ENCODE data around the gene BTN2A1.
A peak's percentile ranks its signal among the peaks of the same experiment; 100 is the strongest.

Gene BTN2A1

GRCh38 chr6:26438000-26438399, 19.8 kb upstream of the BTN2A1 start:
- Histone ChIP-seq H3K4me1 (ENCODE audit: control insufficient read depth, insufficient read depth, low read length) (peaks cover 11% of the 10 kb centered on the region), H3K9ac (ENCODE audit: low read length) (no peak overlapping the region), H3K4me3 (ENCODE audit: low read length) (no peak overlapping the region), H3K27me3 (ENCODE audit: control insufficient read depth, insufficient read depth, low read length) (no peaks in the 10 kb centered on the region), H3K9me3 (ENCODE audit: control insufficient read depth, low read length) (no peaks in the 10 kb centered on the region), H3K36me3 (ENCODE audit: control insufficient read depth, insufficient read depth, low read length) (no peaks in the 10 kb centered on the region)

GRCh38 chr6:26439151-26440125, 18.3 kb upstream of the BTN2A1 start:
- no peaks in the 10 kb centered on the region for H3K27me3 ChIP-seq (ENCODE audit: control insufficient read depth, insufficient read depth, low read length)
- H3K36me3 ChIP-seq (ENCODE audit: control insufficient read depth, insufficient read depth, low read length) = no peaks in the 10 kb centered on the region
- H3K4me3 ChIP-seq (ENCODE audit: low read length) = peak overlapping the region; percentile 80
- no peaks in the 10 kb centered on the region for H3K9me3 ChIP-seq (ENCODE audit: control insufficient read depth, low read length)
- H3K4me1 ChIP-seq (ENCODE audit: control insufficient read depth, insufficient read depth, low read length) = peaks cover 11% of the 10 kb centered on the region
- H3K9ac ChIP-seq (ENCODE audit: low read length) = peak overlapping the region; percentile 72

GRCh38 chr6:26440977-26441358, 16.8 kb upstream of the BTN2A1 start:
- Histone ChIP-seq H3K9ac (ENCODE audit: low read length) (peak overlapping the region; percentile 72), H3K9me3 (ENCODE audit: control insufficient read depth, low read length) (no peaks in the 10 kb centered on the region), H3K4me3 (ENCODE audit: low read length) (peak overlapping the region; percentile 80), H3K36me3 (ENCODE audit: control insufficient read depth, insufficient read depth, low read length) (no peaks in the 10 kb centered on the region), H3K4me1 (ENCODE audit: control insufficient read depth, insufficient read depth, low read length) (peaks cover 11% of the 10 kb centered on the region), H3K27me3 (ENCODE audit: control insufficient read depth, insufficient read depth, low read length) (no peaks in the 10 kb centered on the region)

- H3K9me3 ChIP-seq (ENCODE audit: control insufficient read depth, low read length) = no peaks in the 10 kb centered on the region
- no peaks in the 10 kb centered on the region for H3K27me3 ChIP-seq (ENCODE audit: control insufficient read depth, insufficient read depth, low read length)
- H3K36me3 ChIP-seq (ENCODE audit: control insufficient read depth, insufficient read depth, low read length) = no peaks in the 10 kb centered on the region
- peak overlapping the region; percentile 72 for H3K9ac ChIP-seq (ENCODE audit: low read length)
- H3K4me3 ChIP-seq (ENCODE audit: low read length) = no peak overlapping the region
- H3K4me1 ChIP-seq (ENCODE audit: control insufficient read depth, insufficient read depth, low read length) = peaks cover 11% of the 10 kb centered on the region
Measured at GRCh38 chr6:26441977-26442376, 15.8 kb upstream of the BTN2A1 start.

GRCh38 chr6:26445934-26446667, 11.7 kb upstream of the BTN2A1 start:
- H3K36me3 ChIP-seq (ENCODE audit: control insufficient read depth, insufficient read depth, low read length) = no peaks in the 10 kb centered on the region
- no peak overlapping the region for H3K4me3 ChIP-seq (ENCODE audit: low read length)
- H3K27me3 ChIP-seq (ENCODE audit: control insufficient read depth, insufficient read depth, low read length) = no peaks in the 10 kb centered on the region
- no peaks in the 10 kb centered on the region for H3K9me3 ChIP-seq (ENCODE audit: control insufficient read depth, low read length)
- peaks cover 4% of the 10 kb centered on the region for H3K4me1 ChIP-seq (ENCODE audit: control insufficient read depth, insufficient read depth, low read length)
- H3K9ac ChIP-seq (ENCODE audit: low read length) = no peak overlapping the region

GRCh38 chr6:26447257-26447656, 10.5 kb upstream of the BTN2A1 start:
- H3K36me3 ChIP-seq (ENCODE audit: control insufficient read depth, insufficient read depth, low read length) = no peaks in the 10 kb centered on the region
- H3K4me3 ChIP-seq (ENCODE audit: low read length) = no peak overlapping the region
- no peaks in the 10 kb centered on the region for H3K4me1 ChIP-seq (ENCODE audit: control insufficient read depth, insufficient read depth, low read length)

GRCh38 chr6:26450240-26450639, 7.5 kb upstream of the BTN2A1 start:
- no peak overlapping the region for H3K9ac ChIP-seq (ENCODE audit: low read length)
- no peaks in the 10 kb centered on the region for H3K27me3 ChIP-seq (ENCODE audit: control insufficient read depth, insufficient read depth, low read length)
- no peaks in the 10 kb centered on the region for H3K36me3 ChIP-seq (ENCODE audit: control insufficient read depth, insufficient read depth, low read length)
- H3K4me1 ChIP-seq (ENCODE audit: control insufficient read depth, insufficient read depth, low read length) = no peaks in the 10 kb centered on the region
- H3K4me3 ChIP-seq (ENCODE audit: low read length) = no peak overlapping the region
- no peaks in the 10 kb centered on the region for H3K9me3 ChIP-seq (ENCODE audit: control insufficient read depth, low read length)

More at GRCh38 chr6:26447257-26447656, 10.5 kb upstream of the BTN2A1 start:
- Histone ChIP-seq H3K9me3 (ENCODE audit: control insufficient read depth, low read length) (no peaks in the 10 kb centered on the region), H3K27me3 (ENCODE audit: control insufficient read depth, insufficient read depth, low read length) (no peaks in the 10 kb centered on the region), H3K9ac (ENCODE audit: low read length) (no peak overlapping the region)

- Histone ChIP-seq H3K4me1 (ENCODE audit: control insufficient read depth, insufficient read depth, low read length) (peaks cover 5% of the 10 kb centered on the region), H3K9ac (ENCODE audit: low read length) (no peak overlapping the region), H3K36me3 (ENCODE audit: control insufficient read depth, insufficient read depth, low read length) (no peaks in the 10 kb centered on the region), H3K27me3 (ENCODE audit: control insufficient read depth, insufficient read depth, low read length) (no peaks in the 10 kb centered on the region), H3K4me3 (ENCODE audit: low read length) (no peak overlapping the region), H3K9me3 (ENCODE audit: control insufficient read depth, low read length) (no peaks in the 10 kb centered on the region)
Measured at GRCh38 chr6:26452631-26453235, 5.0 kb upstream of the BTN2A1 start.

- Histone ChIP-seq H3K4me3 (ENCODE audit: low read length) (no peak overlapping the region), H3K4me1 (ENCODE audit: control insufficient read depth, insufficient read depth, low read length) (peaks cover 12% of the 10 kb centered on the region), H3K9me3 (ENCODE audit: control insufficient read depth, low read length) (no peaks in the 10 kb centered on the region), H3K27me3 (ENCODE audit: control insufficient read depth, insufficient read depth, low read length) (no peaks in the 10 kb centered on the region), H3K9ac (ENCODE audit: low read length) (no peak overlapping the region), H3K36me3 (ENCODE audit: control insufficient read depth, insufficient read depth, low read length) (no peaks in the 10 kb centered on the region)
Measured at GRCh38 chr6:26454631-26455030, 3.1 kb upstream of the BTN2A1 start.

GRCh38 chr6:26455357-26455970, 2.3 kb upstream of the BTN2A1 start:
- H3K4me1 ChIP-seq (ENCODE audit: control insufficient read depth, insufficient read depth, low read length) = peaks cover 19% of the 10 kb centered on the region

GRCh38 chr6:26457264-26457805, 420 bp upstream of the BTN2A1 start:
- H3K9me3 ChIP-seq (ENCODE audit: control insufficient read depth, low read length) = no peaks in the 10 kb centered on the region
- peaks cover 28% of the 10 kb centered on the region for H3K4me1 ChIP-seq (ENCODE audit: control insufficient read depth, insufficient read depth, low read length)
- H3K36me3 ChIP-seq (ENCODE audit: control insufficient read depth, insufficient read depth, low read length) = no peaks in the 10 kb centered on the region
- no peaks in the 10 kb centered on the region for H3K27me3 ChIP-seq (ENCODE audit: control insufficient read depth, insufficient read depth, low read length)
- H3K9ac ChIP-seq (ENCODE audit: low read length) = peak overlapping the region; percentile 100
- H3K4me3 ChIP-seq (ENCODE audit: low read length) = peak overlapping the region; percentile 96

More at GRCh38 chr6:26455357-26455970, 2.3 kb upstream of the BTN2A1 start:
- Histone ChIP-seq H3K27me3 (ENCODE audit: control insufficient read depth, insufficient read depth, low read length) (no peaks in the 10 kb centered on the region), H3K9me3 (ENCODE audit: control insufficient read depth, low read length) (no peaks in the 10 kb centered on the region), H3K9ac (ENCODE audit: low read length) (no peak overlapping the region), H3K4me3 (ENCODE audit: low read length) (no peak overlapping the region), H3K36me3 (ENCODE audit: control insufficient read depth, insufficient read depth, low read length) (no peaks in the 10 kb centered on the region)

Measured in mucosa of stomach (tissue), 1 donor.